NK-92 (cell line): ENCODE measurements around the gene AUNIP.

Experiments used
- DNase-seq: peaks from one replicate; lab custom pipeline; 2025; ENCODE audit not compliant: unreplicated experiment; lab: John Stamatoyannopoulos, UW

AUNIP gene

DNA sequence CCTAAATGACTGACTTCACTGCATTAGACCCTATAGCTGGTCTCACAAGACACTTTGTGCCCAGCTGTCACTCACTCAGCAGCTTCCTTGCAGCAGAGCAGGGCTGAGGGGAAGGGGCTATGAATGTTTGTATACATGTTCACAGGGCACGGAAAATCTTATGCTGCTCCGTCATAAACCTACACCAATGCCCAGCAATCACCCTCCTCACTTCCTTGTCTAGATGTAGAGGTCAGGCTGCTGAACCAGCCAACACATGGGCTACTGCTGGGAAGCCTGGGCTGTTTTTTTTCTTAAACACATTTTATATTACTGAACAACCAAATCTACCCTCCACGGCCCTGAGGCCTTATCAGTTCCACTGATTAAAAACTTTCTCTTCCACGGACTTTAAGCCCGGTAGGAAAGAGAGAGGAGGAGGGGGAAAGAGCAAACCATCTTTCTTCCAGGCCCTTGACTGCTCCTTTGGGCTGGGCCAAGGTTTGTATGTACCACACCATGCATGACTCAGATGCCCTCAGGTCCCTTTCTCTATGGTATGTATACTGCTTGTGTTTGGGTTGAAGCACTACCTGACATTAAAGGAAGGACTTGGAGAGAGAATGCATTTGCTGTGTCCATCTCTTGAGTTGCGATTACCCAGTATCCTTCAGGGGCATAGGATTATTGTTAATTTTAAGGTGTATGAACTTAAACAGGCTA lies 26.8 kb downstream of the AUNIP start:
- no peak for DNase-seq

DNA sequence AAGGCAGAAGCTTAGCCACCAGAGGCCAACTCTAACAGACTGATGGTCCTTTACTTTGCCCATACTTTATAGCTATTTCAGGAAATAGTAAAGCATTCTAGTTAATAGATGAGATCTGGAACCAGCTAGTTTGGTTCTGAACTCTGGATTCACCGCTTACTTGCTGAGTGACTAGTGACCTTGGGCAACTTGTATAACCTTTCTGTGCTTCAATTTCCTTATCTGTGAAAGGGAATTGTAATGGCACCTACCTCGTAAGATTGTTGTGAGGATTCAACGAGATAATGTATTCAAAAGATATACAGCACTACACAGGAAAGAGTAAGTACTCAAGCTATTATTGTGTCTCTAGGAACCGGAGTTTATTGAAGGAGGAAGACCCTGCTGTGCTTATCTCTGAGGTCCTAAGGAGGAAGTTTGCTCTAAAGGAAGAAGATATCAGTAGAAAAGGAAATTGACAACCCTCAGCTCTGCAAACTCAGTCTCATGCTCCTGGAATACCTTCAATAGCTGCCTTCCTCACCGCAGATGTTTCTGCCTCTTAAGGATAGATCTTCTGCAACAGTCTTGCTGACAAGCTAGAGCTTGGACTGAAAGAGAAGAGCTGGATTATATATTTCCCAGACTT lies 27.6 kb downstream of the AUNIP start:
- DNase-seq = no peak

DNA sequence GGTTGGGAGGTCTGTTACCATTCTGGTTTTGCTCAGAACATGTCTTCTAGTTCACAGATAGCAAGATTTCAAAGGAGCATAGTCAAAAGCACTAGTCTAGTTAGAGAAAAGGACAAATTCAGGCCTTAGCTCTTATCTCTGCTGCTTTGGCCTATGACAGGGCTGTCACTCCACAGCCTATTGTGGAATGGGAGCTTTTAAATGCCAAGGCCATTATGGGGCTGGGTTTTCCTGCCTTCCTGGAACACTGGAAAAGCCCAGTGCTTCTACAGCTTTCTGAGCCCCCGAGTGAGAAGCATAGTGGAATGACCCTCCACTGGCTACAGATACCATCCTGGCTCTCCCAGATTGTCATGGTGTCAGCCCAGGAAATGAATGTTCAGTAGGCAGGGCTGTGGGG lies 30.2 kb downstream of the AUNIP start:
- DNase-seq = no peak

DNA sequence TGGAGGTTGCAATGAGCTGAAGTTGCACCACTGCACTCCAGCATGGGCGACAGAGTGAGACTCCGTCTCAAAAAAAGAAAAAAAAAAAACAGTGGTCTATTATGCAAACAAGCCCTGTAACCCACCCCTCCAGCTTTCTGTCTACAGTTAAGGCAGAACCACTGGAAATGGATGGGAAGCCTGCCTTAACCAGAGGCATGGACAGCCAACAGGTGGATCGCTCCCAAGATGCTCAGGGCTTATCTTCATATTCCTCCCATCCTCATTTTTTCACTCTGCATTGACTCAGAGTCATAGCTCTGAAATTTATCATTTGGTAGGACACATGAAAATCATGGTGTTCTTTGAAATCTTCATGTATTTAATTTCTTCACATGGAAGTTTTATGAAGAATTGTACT lies 30.8 kb downstream of the AUNIP start:
- DNase-seq = no peak

DNA sequence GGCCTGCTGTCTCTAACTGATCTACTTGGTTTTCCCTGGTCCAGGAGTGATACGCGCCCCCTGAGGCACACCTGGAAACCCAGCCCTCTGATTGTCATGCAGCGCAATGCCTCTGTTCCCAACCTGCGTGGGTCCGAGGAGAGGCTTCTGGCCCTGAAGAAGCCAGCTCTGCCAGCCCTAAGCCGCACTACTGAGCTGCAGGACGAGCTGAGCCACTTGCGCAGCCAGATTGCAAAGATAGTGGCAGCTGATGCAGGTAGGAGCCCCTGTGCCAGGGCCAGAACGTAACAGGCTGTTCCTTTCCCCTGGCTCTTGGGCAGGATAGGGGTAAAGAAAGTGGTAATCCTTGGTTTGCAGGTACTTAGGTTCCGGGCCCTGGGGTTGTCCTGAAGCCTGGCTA lies 32.7 kb downstream of the AUNIP start:
- no peak for DNase-seq

DNA sequence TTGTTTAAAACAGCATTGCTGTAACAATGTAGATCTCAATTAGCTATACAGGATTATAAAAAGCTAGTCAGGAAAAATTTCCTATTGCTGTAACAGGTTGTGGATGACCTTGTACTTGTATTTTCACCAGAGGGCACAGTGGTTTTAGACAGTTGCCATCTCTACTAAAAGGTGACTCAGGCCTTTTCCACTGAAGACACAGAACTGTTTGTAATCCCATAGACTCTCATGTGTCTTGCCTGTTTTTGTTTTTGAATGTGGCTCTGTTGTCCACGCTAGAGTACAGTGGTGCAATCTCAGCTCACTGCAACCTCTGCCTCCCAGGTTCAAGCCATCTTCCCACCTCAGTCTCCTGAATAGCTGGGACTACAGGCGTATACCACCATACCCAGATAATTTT lies 33.7 kb downstream of the AUNIP start:
- DNase-seq = no peak

DNA sequence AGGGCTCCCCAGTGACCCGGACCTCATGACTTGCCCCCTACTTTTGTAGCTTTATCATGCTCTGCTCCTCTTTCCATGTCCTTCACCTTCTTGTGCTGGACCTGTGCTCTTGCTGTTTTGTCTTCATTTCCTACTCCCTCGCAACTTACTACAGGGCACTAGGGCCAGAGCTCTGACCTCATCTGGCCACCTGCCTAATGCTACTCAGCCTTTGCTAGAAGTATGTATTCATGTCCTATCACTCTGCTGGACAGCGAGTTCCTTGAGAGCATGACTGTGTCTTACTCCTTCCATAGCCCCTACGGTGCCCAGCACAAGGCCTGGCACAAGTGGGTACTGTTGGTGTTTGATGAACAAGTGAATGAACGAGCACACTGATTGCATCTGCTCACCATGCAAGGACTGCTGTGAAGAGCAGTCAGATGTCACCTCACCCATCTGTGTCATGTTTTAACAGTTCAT lies 37.6 kb downstream of the AUNIP start:
- no peak for DNase-seq

DNA sequence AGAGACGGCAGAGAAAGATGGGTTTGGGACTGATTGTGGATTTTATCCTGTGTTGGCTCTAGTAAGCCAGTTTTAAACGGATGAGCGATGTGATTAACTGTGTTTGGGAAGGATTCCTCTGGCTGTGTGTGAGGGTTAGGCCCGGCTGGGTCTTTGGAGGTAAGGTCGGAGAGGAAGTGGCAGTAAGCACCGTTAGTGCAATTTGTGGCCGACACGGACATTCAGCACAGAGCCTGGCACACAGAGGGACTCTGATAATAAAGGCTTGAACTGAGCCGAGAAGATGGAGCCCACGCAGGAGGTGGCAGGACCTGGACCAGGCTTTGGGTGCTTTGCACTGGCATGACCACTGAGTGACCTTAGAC lies 38.2 kb downstream of the AUNIP start:
- DNase-seq = no peak

DNA sequence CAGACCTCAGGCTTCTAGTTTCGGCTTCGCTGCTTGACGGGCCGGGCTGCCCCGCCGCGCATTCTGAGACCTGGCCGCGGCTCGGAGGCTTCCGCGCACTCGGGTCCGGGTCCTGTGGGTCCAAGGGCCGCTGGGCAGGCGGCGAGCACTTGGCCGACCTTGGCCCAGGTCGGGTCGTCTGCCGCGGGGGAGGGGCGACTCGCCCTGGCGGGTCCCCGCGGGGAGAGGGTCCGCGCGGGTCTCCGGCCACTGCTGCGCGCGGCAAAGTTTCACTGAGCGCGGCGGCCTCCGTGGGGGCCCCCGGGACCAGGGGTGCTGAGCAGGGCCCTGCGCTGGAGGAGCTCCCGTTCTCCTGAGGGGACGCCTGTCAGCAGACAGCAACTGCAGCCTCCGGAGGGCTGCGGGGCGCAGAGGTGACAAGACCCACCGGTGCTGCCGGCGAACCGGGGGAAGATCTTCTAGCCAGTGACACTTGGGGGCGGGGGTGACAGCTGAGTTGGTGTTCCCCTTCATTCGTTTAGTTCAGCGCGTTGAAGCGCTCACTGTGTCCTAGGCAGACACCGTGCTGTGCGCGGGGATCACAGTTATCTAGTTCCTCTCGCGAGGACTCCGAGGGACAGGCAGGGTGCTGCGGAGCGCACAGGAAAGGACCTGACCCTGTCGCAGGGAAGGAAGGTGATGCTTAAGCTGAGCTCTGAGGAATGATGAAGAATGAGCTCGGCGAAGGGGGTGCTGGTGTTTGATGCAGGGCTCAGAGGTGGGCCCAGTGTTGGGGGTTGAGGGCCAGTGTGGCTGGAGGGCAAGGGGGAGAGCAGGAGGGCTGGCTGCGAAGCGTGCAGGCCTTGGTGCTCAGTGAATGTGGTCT lies 38.8 kb downstream of the AUNIP start:
- no peak for DNase-seq

DNA sequence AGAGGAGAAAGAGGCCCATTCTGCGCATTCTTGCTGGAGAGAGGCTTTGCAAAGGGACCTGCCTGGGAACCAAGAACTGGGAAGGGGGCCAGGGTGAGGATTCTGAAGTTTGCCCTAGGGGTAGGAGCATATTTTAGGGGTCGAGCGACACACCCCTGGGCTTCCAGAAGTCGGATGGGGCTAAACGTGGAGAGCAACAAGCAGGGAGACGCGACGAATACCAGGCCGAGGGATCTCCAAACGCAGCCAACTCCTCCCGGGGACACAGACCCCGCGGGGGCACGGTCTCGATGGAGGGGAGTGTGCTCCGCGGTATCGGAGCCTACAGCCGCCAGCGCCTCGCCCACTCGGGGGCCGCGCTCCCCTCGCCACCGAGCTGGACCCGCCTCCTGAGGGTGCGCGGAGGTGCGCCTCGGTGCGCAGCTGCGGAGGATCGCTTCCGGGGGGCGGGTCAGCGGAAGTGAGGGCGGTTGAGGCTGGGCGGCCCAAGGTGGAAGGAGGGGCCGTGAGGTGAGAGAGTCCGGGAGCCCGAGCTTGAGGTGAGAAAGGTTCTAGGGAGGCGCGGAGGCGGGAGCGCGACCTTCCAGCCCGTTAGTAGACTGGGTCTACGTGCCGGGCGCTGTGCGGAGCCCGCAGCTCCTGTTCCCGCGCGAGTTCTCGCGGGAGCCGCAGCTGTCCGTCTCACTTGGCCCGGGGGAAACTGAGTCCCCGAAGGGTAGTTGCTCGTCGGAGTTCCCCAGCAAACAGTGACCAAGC lies 39.6 kb downstream of the AUNIP start, which contains the start of gene MTFR1L:
TSS of gene MTFR1L (plus strand) at position 464 of the 756 bp plus-strand sequence. CDS start 3,151 bp downstream, outside the sequence.
- peak; percentile 66 for DNase-seq

DNA sequence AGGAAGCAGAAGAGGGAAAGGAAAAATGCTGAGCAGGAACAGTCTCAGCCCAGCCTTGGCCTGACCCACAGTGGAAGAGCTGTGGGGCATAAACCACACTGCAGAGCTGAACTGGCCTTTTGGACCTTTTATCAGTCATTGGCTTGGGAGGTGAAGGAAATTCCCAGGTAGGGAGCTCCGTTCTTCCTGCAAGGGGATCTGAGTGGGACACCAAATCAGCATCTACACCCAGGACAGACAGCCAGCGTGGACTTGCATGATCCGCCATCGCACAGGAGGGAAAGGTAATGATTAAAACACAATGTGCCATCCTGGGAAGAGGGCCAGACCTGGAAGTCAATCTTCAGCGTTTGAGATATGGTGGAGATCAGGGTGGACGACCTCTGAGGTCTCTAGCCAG lies 40.7 kb downstream of the AUNIP start:
- no peak for DNase-seq

DNA sequence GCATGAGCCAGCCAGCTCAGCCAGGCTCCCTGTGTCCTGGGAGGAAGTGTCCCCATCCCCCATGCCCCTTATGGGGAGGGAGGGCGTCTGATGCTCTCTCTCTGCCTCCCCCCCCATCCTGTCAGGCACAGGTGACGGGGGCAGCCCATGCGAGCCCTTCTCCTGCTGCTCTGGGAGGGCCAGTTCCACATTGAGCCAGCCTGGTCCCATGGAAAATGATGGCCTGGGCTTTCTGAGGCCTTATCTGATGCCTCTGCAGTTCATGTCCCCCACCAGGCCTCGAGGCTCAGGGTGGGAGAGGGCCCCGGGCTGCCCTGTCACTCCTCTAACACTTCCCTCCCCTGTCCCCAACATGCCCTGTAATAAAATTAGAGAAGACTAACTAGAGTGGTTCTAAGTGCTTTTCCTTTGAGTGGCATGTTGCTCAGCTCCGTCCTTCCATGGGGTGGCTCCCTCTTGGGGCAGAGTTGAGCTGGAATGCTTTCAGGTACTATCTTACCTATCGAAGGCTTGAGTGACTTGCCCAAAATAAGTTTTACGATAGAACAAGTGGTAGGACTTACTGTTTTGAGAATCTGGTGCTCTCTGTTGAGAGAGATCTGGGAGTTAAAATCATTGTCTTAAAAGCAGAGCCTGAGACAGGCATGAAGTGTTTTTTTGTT lies 41.3 kb downstream of the AUNIP start:
- no peak for DNase-seq

DNA sequence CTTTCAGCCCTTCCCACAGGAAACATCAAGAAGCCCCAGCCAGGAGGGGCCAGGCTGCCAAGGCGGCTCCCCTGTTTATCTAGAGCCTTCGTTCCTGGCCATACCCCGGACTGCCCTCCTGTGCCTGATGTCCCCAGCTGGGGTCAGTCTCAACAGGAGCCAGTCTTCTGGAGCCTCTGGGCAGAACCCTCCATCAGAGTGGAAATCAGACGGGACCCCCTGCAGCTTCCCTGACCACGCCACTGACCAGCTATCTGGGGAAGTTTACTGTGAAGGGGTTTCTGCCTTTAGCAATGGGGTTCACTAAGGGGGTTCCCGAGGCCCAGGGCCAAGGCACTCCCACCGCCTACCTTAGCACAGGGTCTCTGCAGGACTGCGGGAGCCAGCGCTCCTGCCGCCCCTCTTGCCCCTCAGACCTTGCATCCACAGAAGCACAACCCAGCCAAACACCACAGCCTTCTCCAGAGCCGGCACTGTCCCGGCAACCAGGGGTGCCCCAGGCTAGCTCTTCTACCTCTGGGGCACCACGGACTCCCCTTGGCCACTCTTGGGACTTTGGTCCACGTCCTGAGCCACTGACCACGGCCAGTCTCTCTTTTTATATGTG lies 43.0 kb downstream of the AUNIP start:
- DNase-seq = no peak

DNA sequence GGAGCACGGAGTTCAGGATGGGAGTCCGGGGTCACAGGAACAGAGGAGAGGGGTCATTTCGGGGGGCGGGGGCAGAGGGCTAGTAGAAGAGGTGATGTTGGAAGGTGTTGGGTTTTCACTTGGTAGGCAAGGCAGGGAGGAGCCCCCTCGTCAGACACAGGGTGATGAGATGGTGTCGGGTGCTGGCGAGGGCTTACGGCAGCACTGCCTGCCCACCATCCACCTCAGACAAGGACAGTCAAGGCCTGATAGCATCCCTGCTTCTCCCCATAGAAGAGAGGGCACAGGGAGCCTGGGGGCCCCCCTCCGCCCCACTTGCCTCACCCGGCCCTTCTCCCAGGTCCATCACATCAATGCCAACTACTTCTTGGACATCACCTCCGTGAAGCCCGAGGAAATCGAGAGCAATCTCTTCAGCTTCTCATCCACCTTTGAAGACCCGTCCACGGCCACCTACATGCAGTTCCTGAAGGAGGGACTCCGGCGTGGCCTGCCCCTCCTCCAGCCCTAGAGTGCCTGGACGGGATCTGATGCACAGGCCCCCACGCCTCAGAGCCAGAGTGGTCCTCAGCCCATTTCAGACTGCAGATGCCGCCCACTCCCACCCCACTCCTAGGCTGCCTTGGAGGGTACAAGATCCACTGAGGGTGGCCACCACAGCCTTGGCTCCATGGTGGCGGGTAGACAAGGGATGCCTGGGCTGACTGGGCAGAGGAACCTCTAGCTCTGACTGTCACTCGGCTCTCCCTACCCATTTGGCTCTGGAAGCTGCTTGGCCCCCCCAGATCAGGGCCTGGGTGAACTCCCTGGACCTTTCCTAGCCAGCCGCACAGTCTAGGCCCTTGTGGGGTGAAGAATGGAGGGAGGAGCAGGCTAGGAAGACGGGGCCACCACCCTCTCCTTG lies 43.8 kb downstream of the AUNIP start:
- no peak for DNase-seq

DNA sequence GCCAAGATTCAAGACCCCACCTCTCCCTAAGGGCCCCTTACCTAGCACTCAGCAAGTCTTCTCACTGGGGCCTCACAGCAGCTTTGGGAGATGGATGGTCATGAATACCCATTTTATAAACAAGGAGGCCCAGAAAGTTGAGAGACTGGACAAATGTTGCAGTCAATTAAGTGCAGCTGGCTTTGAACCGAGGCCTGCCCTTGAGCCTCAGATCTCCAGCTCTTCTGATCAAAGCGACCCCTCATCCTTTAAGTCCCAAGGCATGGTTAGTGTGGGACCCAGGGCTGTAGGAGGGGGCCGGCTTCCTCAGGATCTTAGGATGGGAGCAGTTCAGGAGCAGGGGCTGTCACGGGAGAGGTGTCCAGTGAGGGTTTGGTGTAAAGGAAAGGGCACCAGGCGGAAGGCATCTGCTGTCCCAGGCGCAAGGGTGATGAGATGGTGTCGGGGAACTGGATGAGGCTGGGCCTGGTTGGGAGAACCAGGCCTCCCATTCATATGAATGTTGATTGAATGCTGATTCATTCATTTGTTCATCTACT lies 44.6 kb downstream of the AUNIP start:
- no peak for DNase-seq

DNA sequence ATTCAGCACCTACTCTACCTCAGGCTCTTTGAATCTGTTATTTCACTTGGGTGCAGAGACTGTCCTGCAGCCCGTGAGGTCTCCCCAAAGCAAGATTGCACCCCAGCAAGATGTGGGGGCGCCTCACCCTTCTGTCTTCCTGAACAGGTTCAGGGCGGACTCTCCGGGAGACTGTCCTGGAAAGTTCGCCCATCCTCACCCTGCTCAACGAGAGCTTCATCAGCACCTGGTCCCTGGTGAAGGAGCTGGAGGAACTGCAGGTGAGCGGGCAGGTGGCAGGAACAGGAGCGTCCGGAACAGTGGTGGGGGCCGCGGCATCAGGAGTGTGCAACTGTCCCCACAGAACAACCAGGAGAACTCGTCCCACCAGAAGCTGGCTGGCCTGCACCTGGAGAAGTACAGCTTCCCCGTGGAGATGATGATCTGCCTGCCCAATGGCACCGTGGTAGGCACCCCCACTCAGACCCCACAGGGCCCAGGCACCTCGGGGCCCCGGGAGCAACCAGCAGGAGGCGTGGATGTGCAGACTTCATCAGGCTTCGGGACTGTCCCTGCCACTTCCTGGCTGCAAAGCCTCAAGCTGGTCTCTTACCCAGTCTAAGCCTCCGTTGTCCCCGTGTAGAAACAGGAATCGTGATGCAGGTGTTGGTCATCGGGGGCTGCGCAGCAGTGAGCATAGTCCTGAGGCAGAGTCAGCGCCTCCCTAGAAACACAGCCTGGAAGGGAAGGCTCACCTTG lies 45.4 kb downstream of the AUNIP start:
- no peak for DNase-seq

DNA sequence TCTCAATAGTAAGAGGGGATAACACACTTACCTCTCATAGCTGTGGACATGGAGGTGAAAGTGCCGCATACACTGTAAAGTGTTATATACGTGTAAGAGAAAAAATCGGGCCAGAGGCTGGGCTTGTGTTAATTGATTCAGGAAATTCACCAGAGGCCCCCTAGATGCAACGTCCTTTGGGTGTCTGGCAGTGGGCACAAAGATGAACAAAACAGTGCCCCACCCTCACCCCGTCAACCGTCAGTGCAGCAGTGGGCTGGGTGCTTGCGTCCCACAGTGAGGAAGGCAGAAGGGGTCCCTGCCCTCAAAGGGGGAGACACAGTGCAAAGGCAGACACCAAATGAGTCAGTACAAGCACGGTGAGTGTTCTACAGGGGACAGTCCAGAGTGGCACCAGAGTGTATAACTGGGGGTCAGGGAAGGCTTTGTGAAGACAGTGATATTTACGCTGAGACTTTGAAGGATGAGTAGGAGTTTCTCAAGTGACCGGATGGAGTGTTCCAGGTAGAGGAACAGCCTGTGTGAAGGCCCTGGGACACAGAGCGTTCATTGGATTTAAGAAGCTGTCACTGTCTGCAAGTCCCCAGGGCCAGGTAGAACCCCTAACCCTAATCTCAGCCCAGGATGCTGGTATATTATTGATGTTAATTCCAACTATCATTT lies 46.1 kb downstream of the AUNIP start:
- no peak for DNase-seq
